Memory B cell (primary cell): ENCODE measurements around the gene LILRA1.

Experiments used
- ATAC-seq: fragments of 150-1000 bp; cut with Tn5 transposase; 2 replicates; pipeline ENCODE4 v1.10.0; 2021; ENCODE audit warnings: low read depth, mild to moderate bottlenecking, moderate library complexity
- DNase-seq, 2 donors: peaks; one replicate each; pipeline ENCODE4 v3.0.0; 2022; ENCODE audit warnings: low spot score in 2 of 2
- H3K27ac Mint-ChIP-seq: one replicate; pipeline ENCODE4 v1.8.0; 2022; ENCODE audit warnings: mild to moderate bottlenecking, moderate library complexity, mixed read lengths
- H3K27me3 Mint-ChIP-seq: one replicate; pipeline ENCODE4 v1.8.0; 2022; ENCODE audit warnings: mixed read lengths
- H3K36me3 Mint-ChIP-seq: one replicate; pipeline ENCODE4 v1.8.0; 2022; ENCODE audit warnings: mild to moderate bottlenecking, mixed read lengths
- H3K4me1 Mint-ChIP-seq: one replicate; pipeline ENCODE4 v1.8.0; 2022; ENCODE audit warnings: mixed read lengths
- H3K4me3 Mint-ChIP-seq: one replicate; pipeline ENCODE4 v1.8.0; 2022; ENCODE audit warnings: mild to moderate bottlenecking, moderate library complexity, mixed read lengths
- H3K9me3 Mint-ChIP-seq: one replicate; pipeline ENCODE4 v1.8.0; 2022; ENCODE audit warnings: mixed read lengths

LILRA1 gene

DNA sequence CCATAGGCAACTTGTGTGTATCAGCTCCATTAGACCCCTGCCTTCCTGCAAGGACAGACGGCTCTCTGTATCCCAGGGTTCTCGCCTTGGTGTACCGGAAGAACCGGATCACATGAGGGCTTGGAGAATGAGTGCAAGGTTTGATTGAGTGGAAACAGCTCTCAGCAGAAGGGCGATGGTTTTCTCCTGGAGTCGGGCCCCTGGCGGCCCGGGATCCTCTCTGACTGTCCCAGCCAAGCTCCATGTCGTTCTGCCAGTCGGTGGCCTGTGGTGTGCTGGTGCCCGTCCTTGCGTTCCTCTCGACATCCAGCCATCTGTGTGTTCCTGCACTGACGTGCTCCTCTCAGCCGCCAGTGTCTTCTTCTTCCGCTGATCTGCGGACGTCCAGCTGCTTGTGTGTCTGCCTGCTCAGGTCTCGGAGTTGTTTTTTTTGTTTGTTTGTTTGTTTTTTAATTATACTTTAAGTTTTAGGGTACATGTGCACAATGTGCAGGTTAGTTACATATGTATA lies 53.0 kb downstream of the LILRA1 start:
- Mint-ChIP-seq H3K27ac (no peak overlapping the region), H3K9me3 (no peaks in the 10 kb centered on the region), H3K36me3 (no peaks in the 10 kb centered on the region), H3K4me3 (no peak overlapping the region), H3K4me1 (peaks cover 4% of the 10 kb centered on the region), H3K27me3 (peaks cover 5% of the 10 kb centered on the region)
- DNase-seq = no peak
- no peak for ATAC-seq

DNA sequence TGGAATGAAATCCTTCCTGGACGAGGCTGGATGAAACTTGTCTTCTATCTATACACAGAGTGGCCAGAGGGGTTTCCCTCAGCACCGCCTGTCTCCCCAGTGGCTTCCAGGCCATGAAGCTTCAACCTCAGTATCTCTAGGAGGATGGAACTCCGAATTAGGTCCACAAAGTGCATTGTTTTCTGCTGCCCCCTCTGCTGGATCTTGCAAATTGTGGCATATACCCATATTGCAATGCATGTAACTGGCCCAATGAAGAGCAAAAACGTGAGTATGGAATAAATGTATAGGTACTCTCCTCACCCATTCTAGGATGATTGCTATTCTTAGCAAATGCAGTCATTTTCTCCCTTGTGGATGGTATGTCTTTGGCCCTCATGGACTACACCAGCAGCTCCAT lies 54.7 kb downstream of the LILRA1 start:
- Mint-ChIP-seq H3K4me3 (no peak overlapping the region), H3K4me1 (peaks cover 3% of the 10 kb centered on the region), H3K9me3 (no peaks in the 10 kb centered on the region), H3K36me3 (no peaks in the 10 kb centered on the region), H3K27ac (no peak overlapping the region), H3K27me3 (peaks cover 5% of the 10 kb centered on the region)
- DNase-seq (no peak), ATAC-seq (no peak)

DNA sequence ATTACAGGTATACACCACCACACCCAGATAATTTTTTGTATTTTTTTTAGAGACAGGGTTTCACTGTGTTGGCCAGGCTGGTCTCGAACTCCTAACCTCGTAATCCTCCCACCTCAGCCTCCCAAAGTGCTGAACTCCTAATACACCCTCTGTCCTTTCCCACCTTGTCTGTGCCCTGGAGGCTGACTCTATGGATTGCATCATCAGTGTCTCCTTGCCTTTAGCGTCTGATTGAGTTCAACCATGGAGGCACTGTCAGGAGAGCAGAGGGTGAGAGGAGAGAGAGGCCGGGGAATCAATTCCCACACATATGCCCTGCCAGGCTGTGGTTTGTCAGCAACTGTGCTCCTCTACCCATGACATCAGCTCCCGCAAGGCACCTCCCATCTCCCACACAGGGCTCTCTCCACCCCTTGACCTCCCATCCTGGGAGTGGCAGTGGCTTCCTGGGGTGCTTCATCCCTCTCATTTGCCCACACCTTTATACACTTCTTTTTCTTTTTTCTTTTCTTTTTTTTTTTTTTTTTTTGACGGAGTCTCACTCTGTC lies 56.8 kb downstream of the LILRA1 start:
- no peak overlapping the region for H3K27ac Mint-ChIP-seq
- H3K27me3 Mint-ChIP-seq = peaks cover 7% of the 10 kb centered on the region
- ATAC-seq (no peak), DNase-seq (no peak)
- H3K4me3 Mint-ChIP-seq = no peak overlapping the region
- peaks cover 8% of the 10 kb centered on the region for H3K4me1 Mint-ChIP-seq
- no peaks in the 10 kb centered on the region for H3K36me3 Mint-ChIP-seq
- no peaks in the 10 kb centered on the region for H3K9me3 Mint-ChIP-seq
